PC-3 (cell line): ENCODE results near the gene C5AR1. TPM values are rescaled to one million over a fixed set of nuclear protein-coding genes. Genes with fewer than 3 reads are reported as not detected.

ENCODE experiments used
- ATAC-seq: fragments of 200-7000 bp; cut with Tn5 transposase; 2 replicates; pipeline ENCODE4 v1.9.1; 2020; ENCODE audit warnings: mild to moderate bottlenecking, moderate library complexity
- BruUV-seq: library from RNA; stranded (reverse); fragments of 400-500 nt; replicated peaks from 2 replicates; lab custom pipeline; 2021; lab: Mats Ljungman, UMichigan
- CTCF ChIA-PET: fragments of 300-600 bp; sonication (Branson Sonifier 250); formaldehyde crosslinking; loops from one replicate; lab custom pipeline; 2022; ENCODE audit warnings: antibody characterized with exemption; lab: Charles Lee
- POLR2A ChIA-PET: fragments of 300-600 bp; sonication (Branson Sonifier 250); formaldehyde crosslinking; loops from one replicate; lab custom pipeline; 2022; ENCODE audit warnings: antibody characterized with exemption; ENCODE audit not compliant: unreplicated experiment; lab: Charles Lee
- DNase-seq: peaks from one replicate; pipeline ENCODE4 v3.0.0-alpha.2; 2015
- H2AFZ ChIP-seq: fragments of 300-600 bp; sonication (generic); 2 replicates; pipeline ENCODE4 v1.6.0; 2016; ENCODE audit warnings: antibody characterized with exemption, low read length
- H3F3A ChIP-seq: fragments of 300-600 bp; sonication (generic); one replicate; pipeline ENCODE4 v1.6.0; 2017; ENCODE audit warnings: antibody characterized with exemption, low read length, control low read depth, mild to moderate bottlenecking; ENCODE audit not compliant: unreplicated experiment
- H3K27ac ChIP-seq: fragments of 300-600 bp; sonication (generic); 2 replicates; pipeline ENCODE4 v1.5.1; 2016; ENCODE audit warnings: mild to moderate bottlenecking, low read length
- H3K27me3 ChIP-seq: fragments of 300-600 bp; sonication (generic); 2 replicates; pipeline ENCODE4 v1.6.1; 2016; ENCODE audit warnings: low read length, mixed read lengths
- H3K36me3 ChIP-seq: fragments of 300-600 bp; sonication (generic); 2 replicates; pipeline ENCODE4 v1.6.1; 2016; ENCODE audit warnings: low read depth, mixed run types, low read length, mixed read lengths
- H3K4me1 ChIP-seq: fragments of 300-600 bp; sonication (generic); 2 replicates; pipeline ENCODE4 v1.5.1; 2016; ENCODE audit warnings: low read length; ENCODE audit not compliant: insufficient read depth
- H3K4me2 ChIP-seq: fragments of 300-600 bp; sonication (generic); 2 replicates; pipeline ENCODE4 v1.6.0; 2016; ENCODE audit warnings: low read length
- H3K4me3 ChIP-seq: fragments of 300-600 bp; sonication (generic); 2 replicates; pipeline ENCODE4 v1.5.1; 2016; ENCODE audit warnings: mild to moderate bottlenecking, low read length, mixed read lengths
- H3K79me2 ChIP-seq: fragments of 300-600 bp; sonication (generic); 2 replicates; pipeline ENCODE4 v1.6.1; 2017; ENCODE audit warnings: low read length, mixed read lengths
- H3K9ac ChIP-seq: fragments of 300-600 bp; sonication (generic); 2 replicates; pipeline ENCODE4 v1.6.0; 2016; ENCODE audit warnings: mild to moderate bottlenecking, low read length
- H3K9me2 ChIP-seq: fragments of 300-600 bp; sonication (generic); replicated peaks from 2 replicates; pipeline ENCODE4 v1.6.1; 2016; ENCODE audit warnings: mixed run types, low read length, mixed read lengths
- H3K9me3 ChIP-seq: fragments of 300-600 bp; sonication (generic); 2 replicates; pipeline ENCODE4 v1.6.1; 2016; ENCODE audit warnings: low read length, mixed read lengths
- H4K20me1 ChIP-seq: fragments of 300-600 bp; sonication (generic); 2 replicates; pipeline ENCODE4 v1.6.1; 2016; ENCODE audit warnings: low read length, mixed read lengths
- CTCF ChIP-seq: fragments of 300-600 bp; sonication (generic); conservative IDR thresholded peaks from 2 replicates; pipeline ENCODE4 v1.5.1; 2017; ENCODE audit warnings: antibody characterized with exemption, low read depth, mild to moderate bottlenecking, low read length
- EZH2 ChIP-seq: fragments of 300-600 bp; sonication (generic); IDR thresholded peaks from one replicate; pipeline ENCODE4 v1.6.1; 2017; ENCODE audit warnings: antibody characterized with exemption, mild to moderate bottlenecking, low read length; ENCODE audit not compliant: unreplicated experiment
- EZH2phosphoT487 ChIP-seq: fragments of 300-600 bp; sonication (generic); IDR thresholded peaks from 2 replicates; pipeline ENCODE4 v1.6.1; 2018; ENCODE audit warnings: mild to moderate bottlenecking, antibody characterized with exemption, low read length, borderline replicate concordance
- intact Hi-C: fragments of 100-400 bp; cut with micrococcal nuclease; formaldehyde crosslinking; loops from 2 replicates; pipeline ENCODE4 v1.9.0; 2023
- total RNA-seq: library from RNA; depleted of rRNA; stranded (reverse); fragments of >200 nt; gene quantifications from 2 replicates; pipeline ENCODE4 v1.2.3, GENCODE V29; 2014

Gene C5AR1
- total RNA-seq, 1 experiment from 2014 or later = not detected

- ChIA-PET POLR2A (no interaction called here), CTCF (no interaction called here)
- no peak for ATAC-seq
- BruUV-seq = no TSS peak
- Histone ChIP-seq H3K4me1 (peaks cover 5% of the 10 kb centered on the region; the same call in 1 of the 2 replicates), H3K9me3 (no peaks in the 10 kb centered on the region), H3K36me3 (no peaks in the 10 kb centered on the region), H3K4me2 (no peak overlapping the region), H3K27me3 (no peaks in the 10 kb centered on the region), H3K79me2 (no peaks in the 10 kb centered on the region), H2AFZ (no peak overlapping the region), H3K9me2 (no peaks in the 10 kb centered on the region), H3K9ac (no peak overlapping the region), H3K4me3 (no peak overlapping the region), H3K27ac (no peak overlapping the region), H4K20me1 (no peaks in the 10 kb centered on the region), H3F3A (no peaks in the 10 kb centered on the region)
- intact Hi-C loops = no loop called here
- DNase-seq = no peak
- TF ChIP-seq EZH2phosphoT487 (no peak), EZH2 (no peak)
These were observed 41.6 kb upstream of the C5AR1 start for GRCh38 chr19:47268028-47268427.

DNA sequence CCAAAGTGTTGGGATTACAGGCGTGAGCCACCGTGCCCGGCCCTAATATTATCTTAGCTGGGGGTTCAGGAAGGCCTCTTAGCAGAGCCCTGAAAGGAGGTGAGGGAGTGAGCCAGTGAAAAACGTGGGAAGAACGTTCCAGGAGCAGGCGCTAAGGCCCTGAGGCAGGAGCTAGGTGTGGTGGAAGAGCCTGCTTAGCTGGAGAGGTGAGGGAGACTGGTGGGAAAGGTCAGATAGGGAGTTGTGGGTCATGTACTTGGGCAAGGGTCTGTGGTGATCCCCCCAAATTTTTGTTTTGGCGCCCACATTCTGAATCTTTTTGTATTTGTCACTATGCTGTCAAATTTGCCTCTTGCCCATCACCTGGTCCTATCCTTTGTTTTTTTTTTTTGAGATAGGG, 40.1 kb upstream of the C5AR1 start:
- DNase-seq (no peak), ATAC-seq (no peak)
- no peaks in the 10 kb centered on the region for H3K9me3 ChIP-seq
- no peak overlapping the region for H3K4me3 ChIP-seq
- H3K36me3 ChIP-seq = no peaks in the 10 kb centered on the region
- H3K79me2 ChIP-seq = no peaks in the 10 kb centered on the region
- H3F3A ChIP-seq = no peaks in the 10 kb centered on the region
- no peaks in the 10 kb centered on the region for H3K9me2 ChIP-seq
- no TSS peak for BruUV-seq
- CTCF ChIA-PET = interaction anchor here (0.7 kb wide), 1 partner anchor 121 kb away, joined by 3 read pairs; no protein-coding TSS in a partner anchor
- H4K20me1 ChIP-seq = no peaks in the 10 kb centered on the region
- H3K27ac ChIP-seq = no peak overlapping the region
- peaks cover 5% of the 10 kb centered on the region; the same call in 1 of the 2 replicates for H3K4me1 ChIP-seq
- POLR2A ChIA-PET = no interaction called here
- TF ChIP-seq CTCF (no peak), EZH2 (no peak), EZH2phosphoT487 (no peak)
- intact Hi-C loops = no loop called here
- H2AFZ ChIP-seq = no peak overlapping the region
- H3K27me3 ChIP-seq = no peaks in the 10 kb centered on the region
- H3K9ac ChIP-seq = no peak overlapping the region
- H3K4me2 ChIP-seq = no peak overlapping the region

DNA sequence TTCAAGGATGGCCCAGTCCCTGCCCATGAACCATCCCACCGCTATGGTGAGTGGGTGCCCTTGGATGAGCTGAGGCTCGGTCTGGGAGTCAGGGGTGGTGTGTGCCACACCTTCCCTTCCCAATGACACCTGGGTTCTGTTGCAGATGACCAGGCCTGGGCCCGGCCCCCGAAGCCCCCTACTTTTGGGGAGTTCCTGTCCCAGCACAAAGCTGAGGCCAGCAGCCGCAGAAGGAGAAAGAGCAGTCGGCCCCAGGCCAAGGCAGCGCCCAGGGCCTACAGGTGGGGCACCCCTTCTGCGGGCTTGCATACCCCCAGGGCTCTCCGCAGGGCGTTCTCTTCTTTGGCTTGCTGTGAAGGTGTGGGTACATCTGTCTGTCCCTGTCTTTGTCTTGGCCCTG, 39.3 kb upstream of the C5AR1 start:
- Histone ChIP-seq H3K4me3 (no peak overlapping the region), H3K27me3 (no peaks in the 10 kb centered on the region), H3K4me1 (peaks cover 9% of the 10 kb centered on the region; the same call in 1 of the 2 replicates), H3K9me2 (no peaks in the 10 kb centered on the region), H3K27ac (no peak overlapping the region), H3K79me2 (no peaks in the 10 kb centered on the region), H3K36me3 (no peaks in the 10 kb centered on the region), H3K9me3 (no peaks in the 10 kb centered on the region), H2AFZ (no peak overlapping the region), H3K9ac (no peak overlapping the region), H3K4me2 (no peak overlapping the region), H4K20me1 (no peaks in the 10 kb centered on the region), H3F3A (no peaks in the 10 kb centered on the region)
- DNase-seq = no peak
- no TSS peak for BruUV-seq
- ChIA-PET POLR2A (no interaction called here), CTCF (no interaction called here)
- no peak for ATAC-seq
- intact Hi-C loops = no loop called here
- TF ChIP-seq EZH2phosphoT487 = no peak
- TF ChIP-seq EZH2 = no peak
- no peak for TF ChIP-seq CTCF
